Dermis microvascular lymphatic vessel endothelial cell (primary cell): ENCODE results near the gene MED25. TPM values are rescaled to one million over a fixed set of nuclear protein-coding genes. Genes with fewer than 3 reads are reported as not detected.
A peak's percentile ranks its signal among the peaks of the same experiment; 100 is the strongest.

ENCODE experiments used
- DNase-seq, 2 donors: peaks; one replicate each; pipeline versions ENCODE4 v3.0.0 to v3.0.0-alpha.2; 2010; ENCODE audit warnings: low read depth in 2 of 2
- total RNA-seq: library from RNA; depleted of rRNA; stranded (reverse); fragments of >200 nt; gene quantifications from 2 replicates; pipeline ENCODE4 v1.2.1, GENCODE V29; 2014

The MED25 gene
- total RNA-seq, 1 donor from 2014 or later: 7.6 TPM

- DNase-seq: no peak
Observed at GRCh38 chr19:49843265-49843664, 25.2 kb downstream of the MED25 start.

DNA sequence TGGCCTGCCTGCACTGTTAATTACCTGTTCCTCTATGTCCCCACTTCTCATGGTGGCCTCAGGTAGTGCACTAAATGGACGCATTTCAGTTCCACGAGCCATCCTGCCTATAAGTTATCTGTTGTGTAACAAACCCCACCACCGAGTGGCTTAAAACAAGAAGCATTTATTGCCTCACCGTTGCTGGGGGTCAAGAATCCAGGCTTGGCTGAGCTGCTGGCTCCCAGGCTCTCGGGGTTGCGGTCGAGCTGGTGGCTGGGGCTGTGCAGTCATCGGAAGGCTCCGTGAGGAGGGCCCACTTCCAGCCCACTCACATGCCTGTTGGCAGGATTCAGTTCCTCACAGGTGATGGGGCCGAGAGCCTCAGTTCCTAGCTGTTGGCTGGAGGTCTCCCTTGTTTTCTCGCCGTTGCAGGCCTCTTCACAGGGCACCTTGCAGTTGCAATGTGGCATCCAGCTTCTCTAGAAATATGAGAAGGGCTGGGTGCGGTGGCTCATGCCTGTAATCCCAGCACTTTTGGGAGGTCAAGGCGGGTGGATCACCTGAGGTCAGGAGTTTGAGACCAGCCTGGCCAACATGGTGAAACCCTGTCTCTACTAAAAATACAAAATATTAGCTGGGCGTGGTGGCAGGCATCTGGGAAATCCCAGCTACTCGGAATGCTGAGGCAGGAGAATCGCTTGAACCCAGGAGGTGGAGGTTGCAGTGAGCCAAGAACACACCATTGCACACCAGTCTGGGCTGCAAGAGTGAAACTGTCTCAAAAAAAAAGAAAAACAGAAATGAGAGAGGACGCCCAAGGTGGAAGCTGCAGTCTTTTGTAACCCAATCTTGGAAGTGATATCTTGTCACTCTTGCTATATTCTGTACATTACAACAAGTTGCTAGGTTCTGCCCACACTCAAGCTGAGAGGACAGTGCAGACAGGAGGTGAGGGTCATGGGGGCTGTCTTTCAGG lies 26.3 kb downstream of the MED25 start:
- DNase-seq: no peak

DNA sequence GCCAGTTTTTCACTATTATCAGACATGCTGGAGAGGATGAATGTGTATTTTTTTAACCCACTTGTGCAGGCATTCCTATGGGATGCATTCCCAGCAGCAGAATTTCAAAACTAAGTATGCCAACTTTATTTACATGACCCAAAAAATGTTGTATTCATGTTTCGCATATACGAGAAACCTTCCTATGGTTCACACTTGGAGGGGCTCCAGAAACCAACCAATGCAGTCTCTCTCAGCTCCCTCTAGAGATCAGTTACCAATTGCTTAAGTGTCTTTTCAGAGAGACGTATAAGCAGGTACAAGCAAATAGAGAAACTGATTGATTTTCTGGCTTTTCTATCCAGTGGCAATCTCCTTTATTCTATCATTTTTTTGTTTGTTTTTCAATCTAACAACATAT lies 27.3 kb downstream of the MED25 start:
- no peak for DNase-seq

GRCh38 chr19:49846408-49846807 lies 28.3 kb downstream of the MED25 start:
- DNase-seq: no peak

- DNase-seq: peak in 1 of 2 donors; percentile 47
Observed at GRCh38 chr19:49847731-49848696, 29.9 kb downstream of the MED25 start.

GRCh38 chr19:49848938-49849337 lies 30.8 kb downstream of the MED25 start:
- DNase-seq: no peak

DNA sequence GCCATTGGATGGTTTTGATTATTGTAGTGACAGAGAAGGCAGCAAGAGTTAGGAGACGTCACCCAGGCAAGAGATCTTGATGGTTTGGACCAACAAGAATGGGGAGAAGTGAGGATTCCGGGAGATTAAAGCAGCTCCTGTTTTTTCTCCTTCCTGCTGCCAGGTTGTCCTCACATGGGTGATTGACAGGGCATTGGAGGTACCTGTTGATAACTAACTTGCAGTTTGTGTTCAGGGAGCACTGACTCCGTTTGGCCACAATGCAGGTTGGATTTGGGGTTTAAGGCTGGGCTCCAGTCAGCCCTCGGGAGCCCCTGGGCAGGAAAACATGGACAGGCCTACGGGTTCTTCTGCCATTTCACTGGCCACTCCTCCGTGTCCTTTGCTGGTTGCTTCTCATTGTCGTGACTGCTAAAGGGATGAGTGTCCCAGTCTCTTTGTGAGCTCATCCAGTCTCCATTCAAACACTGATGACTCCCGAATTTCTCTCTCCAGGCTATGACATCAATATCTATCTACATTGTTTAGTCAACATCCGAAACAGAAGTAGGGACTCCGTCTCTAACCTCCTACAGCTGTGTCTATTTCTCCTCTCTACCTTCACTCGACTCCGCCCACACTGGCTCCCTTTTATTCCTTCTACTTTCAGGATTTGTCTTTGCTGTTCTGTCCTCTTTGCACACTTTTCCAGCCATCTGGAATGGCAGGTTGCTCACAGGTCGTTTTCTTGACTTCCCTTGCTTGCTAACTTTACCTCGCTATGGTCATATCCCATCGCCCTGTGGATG lies 31.5 kb downstream of the MED25 start:
- no peak for DNase-seq

GRCh38 chr19:49850221-49850486 lies 32.1 kb downstream of the MED25 start:
- DNase-seq: no peak

GRCh38 chr19:49850487-49851342 lies 32.6 kb downstream of the MED25 start, which contains the start of gene PTOV1:
TSS of gene PTOV1 (plus strand) at chr19:49851159.
- DNase-seq: peak; percentile 82 to 94

GRCh38 chr19:49851456-49852259 lies 33.6 kb downstream of the MED25 start:
- DNase-seq: peak in 1 of 2 donors; percentile 75

GRCh38 chr19:49852631-49853126 lies 34.6 kb downstream of the MED25 start:
- no peak for DNase-seq

DNA sequence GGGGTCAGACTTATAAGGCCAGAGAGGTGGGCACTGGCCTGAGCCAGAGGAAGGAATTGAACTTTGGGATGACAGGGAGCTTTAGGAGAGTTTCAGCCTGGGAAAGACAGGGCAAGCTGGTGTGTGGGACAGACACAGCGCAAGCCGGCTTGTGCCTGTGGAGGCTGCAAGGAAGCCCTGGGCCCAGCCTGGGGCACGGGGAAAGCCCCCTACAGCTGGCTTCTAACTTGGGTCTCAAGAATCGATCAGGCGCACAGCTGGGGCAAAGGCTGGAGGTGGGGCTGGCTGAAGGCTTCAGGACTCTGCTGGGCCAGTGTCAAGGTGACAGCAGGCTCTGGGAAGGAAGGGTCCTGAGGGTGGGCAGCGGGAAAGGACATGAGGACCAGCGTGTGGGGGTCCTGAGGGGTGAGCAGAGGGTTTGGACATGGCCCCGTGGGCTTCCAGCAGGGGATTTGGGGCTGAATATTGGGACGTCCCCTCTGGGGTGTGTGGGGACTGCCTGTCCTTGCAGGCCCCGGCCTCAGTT lies 35.8 kb downstream of the MED25 start:
- no peak for DNase-seq

DNA sequence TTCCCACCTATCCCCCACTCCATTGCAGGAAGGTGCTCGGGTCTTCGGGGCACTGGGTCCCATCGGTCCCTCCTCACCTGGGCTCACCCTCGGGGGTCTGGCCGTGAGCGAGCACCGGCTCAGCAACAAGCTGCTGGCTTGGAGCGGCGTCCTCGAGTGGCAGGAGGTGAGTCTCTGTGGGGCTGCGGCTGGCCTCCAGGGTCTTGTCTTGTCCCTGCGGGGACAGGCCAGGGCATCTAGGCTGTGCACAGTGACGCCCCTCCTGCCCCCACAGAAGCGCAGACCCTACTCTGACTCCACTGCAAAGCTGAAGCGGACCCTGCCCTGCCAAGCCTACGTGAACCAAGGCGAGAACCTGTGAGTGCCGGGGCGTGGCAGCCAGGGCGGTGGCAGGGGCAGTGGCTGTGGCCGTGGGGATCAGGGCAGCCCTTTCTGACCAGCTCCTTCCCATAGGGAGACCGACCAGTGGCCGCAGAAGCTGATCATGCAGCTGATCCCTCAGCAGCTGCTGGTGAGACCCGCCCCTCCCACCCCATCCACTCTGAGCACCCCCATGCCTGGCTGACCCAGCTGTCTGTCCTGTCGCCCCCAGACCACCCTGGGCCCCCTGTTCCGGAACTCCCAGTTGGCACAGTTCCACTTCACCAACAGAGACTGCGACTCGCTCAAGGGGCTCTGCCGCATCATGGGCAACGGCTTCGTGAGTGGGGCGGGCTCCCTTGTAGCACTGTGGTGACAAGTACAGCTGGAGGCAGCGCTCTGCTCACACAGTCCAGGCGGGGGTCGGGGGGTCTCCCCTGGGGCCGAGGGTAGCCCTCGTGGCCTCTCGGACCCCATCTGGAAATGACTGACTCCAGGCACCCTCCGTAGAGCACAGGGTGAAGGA lies 36.5 kb downstream of the MED25 start:
- no peak for DNase-seq

DNA sequence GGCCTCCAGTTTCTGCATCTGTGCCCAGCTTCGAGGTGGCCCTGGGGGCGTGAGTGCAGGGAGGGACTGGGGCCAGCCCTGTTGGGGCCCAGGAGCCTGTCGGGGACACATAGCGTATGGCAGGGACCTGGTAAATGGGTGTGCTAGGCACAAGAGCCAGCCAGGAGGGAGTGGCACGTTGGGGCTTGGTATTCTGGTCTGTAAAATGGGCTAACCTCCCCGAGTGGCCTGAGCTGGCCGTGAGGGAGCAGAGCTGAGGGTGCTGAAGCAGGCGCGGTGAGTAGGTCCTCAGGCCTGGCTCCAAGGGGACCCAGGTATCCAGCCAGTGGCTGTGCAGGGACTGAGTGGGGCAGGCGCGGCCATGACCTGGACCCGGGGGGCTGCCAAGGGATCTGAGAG lies 37.2 kb downstream of the MED25 start:
- DNase-seq: no peak

DNA sequence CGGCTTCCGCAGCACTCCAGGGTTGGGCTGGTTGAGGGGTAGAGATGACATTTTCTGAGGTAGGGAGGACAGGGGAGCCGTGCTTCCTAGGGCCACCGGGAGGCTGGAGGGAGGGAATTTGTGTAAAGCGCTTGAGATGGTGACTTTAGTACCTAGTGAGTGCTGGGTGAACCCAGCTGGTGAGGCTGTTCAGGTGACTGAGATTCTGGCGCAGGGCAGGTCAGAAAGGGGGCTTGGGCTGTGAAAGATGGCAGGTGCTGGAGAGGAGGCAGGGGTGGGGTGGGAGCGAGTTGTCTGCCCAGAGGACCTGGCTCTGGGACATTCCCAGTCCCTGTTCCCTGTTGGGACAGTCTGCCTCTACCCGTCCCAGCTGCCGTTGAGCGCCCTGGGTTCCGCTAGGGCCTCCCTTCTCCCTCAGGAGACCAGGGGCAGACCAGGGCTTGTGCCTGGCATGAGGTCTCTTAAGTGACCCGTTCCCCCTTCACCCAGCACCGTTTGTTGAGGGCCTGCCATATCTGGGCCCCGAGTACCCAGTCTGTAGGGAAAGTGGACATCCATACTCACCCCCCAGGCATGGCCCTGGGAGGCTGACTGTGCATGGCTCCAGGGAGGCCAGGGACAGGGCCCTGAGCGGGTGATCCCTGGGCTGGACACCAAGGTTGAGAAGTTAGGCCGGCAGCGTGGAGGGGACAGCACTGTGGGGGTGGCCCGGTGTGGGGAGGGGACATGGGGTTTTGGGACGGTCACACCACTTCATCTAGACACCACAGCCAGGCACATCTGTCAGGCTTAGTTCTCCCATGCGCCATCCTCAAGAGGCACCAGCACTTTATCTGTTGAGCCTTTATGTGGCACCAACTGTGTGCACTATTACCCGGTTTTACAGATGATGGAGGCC lies 37.8 kb downstream of the MED25 start:
- no peak for DNase-seq

GRCh38 chr19:49856574-49857021 lies 38.5 kb downstream of the MED25 start:
- DNase-seq: no peak
